ENCODE data around the gene PRKCE. TPM values are rescaled to one million over a fixed set of nuclear protein-coding genes. Genes with fewer than 3 reads are reported as not detected.
A peak's percentile ranks its signal among the peaks of the same experiment; 100 is the strongest.

Gene PRKCE
- total RNA-seq, 2 donors from 2014 or later, result 7.2 to 25.4 TPM

- Histone ChIP-seq H3K27ac (peak overlapping the region in 1 of 2 donors; percentile 6), H3K36me3 (no peaks in the 10 kb centered on the region), H3K9me3 (no peaks in the 10 kb centered on the region), H3K4me3 (no peak overlapping the region), H3K27me3 (replicated peaks; ENCODE audit: insufficient read depth) (no peaks in the 10 kb centered on the region), H3K4me1 (replicated peaks) (no peaks in the 10 kb centered on the region)
- intact Hi-C loops (cut with DNase I), result no loop called here
- DNase-seq (ENCODE audit: low spot score), result no peak
- WGBS, result 80% methylated on average over 14 of the region's 14 CpGs
- TF ChIP-seq CTCF (IDR thresholded peaks at IDR 0.05) (no peak), POLR2AphosphoS5 (IDR thresholded peaks at IDR 0.05) (no peak), POLR2A (IDR thresholded peaks at IDR 0.05) (no peak)
Measured at GRCh38 chr2:46171996-46172546, 520.6 kb downstream of the PRKCE start.

GRCh38 chr2:46173030-46173429 is 521.6 kb downstream of the PRKCE start:
- WGBS, result 98% methylated on average over 4 of the region's 4 CpGs
- DNase-seq (ENCODE audit: low spot score), result no peak
- H3K27ac ChIP-seq, result no peak overlapping the region
- no peaks in the 10 kb centered on the region for H3K27me3 ChIP-seq (replicated peaks; ENCODE audit: insufficient read depth)
- H3K4me3 ChIP-seq, result no peak overlapping the region
- no peaks in the 10 kb centered on the region for H3K36me3 ChIP-seq
- no peaks in the 10 kb centered on the region for H3K9me3 ChIP-seq
- intact Hi-C loops (cut with DNase I), result no loop called here
- no peaks in the 10 kb centered on the region for H3K4me1 ChIP-seq (replicated peaks)
- TF ChIP-seq POLR2AphosphoS5 (IDR thresholded peaks at IDR 0.05), result no peak
- no peak for TF ChIP-seq CTCF (IDR thresholded peaks at IDR 0.05)
- TF ChIP-seq POLR2A (IDR thresholded peaks at IDR 0.05), result no peak

- no peak for DNase-seq (ENCODE audit: low spot score)
- Histone ChIP-seq H3K27ac (no peak overlapping the region), H3K27me3 (replicated peaks; ENCODE audit: insufficient read depth) (no peaks in the 10 kb centered on the region), H3K4me3 (no peak overlapping the region), H3K4me1 (replicated peaks) (no peaks in the 10 kb centered on the region), H3K36me3 (no peaks in the 10 kb centered on the region), H3K9me3 (no peaks in the 10 kb centered on the region)
- TF ChIP-seq POLR2AphosphoS5 (IDR thresholded peaks at IDR 0.05), result no peak
- TF ChIP-seq CTCF (IDR thresholded peaks at IDR 0.05), result no peak
- no peak for TF ChIP-seq POLR2A (IDR thresholded peaks at IDR 0.05)
- intact Hi-C loops (cut with DNase I), result no loop called here
- WGBS, result 78% methylated on average over 7 of the region's 7 CpGs
Measured at GRCh38 chr2:46173636-46174250, 522.3 kb downstream of the PRKCE start.

GRCh38 chr2:46174345-46175170 is 523.1 kb downstream of the PRKCE start:
- no peak overlapping the region for H3K4me3 ChIP-seq
- no peaks in the 10 kb centered on the region for H3K9me3 ChIP-seq
- no peak overlapping the region for H3K27ac ChIP-seq
- TF ChIP-seq CTCF (IDR thresholded peaks at IDR 0.05), result no peak
- no peak for TF ChIP-seq POLR2A (IDR thresholded peaks at IDR 0.05)
- TF ChIP-seq POLR2AphosphoS5 (IDR thresholded peaks at IDR 0.05), result no peak
- WGBS, result 79% methylated on average over 14 of the region's 14 CpGs
- no peaks in the 10 kb centered on the region for H3K36me3 ChIP-seq
- DNase-seq (ENCODE audit: low spot score), result no peak
- no peaks in the 10 kb centered on the region for H3K4me1 ChIP-seq (replicated peaks)
- no peaks in the 10 kb centered on the region for H3K27me3 ChIP-seq (replicated peaks; ENCODE audit: insufficient read depth)
- intact Hi-C loops (cut with DNase I), result no loop called here
